Measurements from ENCODE around the gene VPS37D.

GRCh38 chr7:73624669-73625001 lies 43.0 kb upstream of the VPS37D start:
- TF ChIP-seq CTCF (IDR thresholded peaks at IDR 0.05) (no peak), POLR2A (IDR thresholded peaks at IDR 0.05) (no peak)
